Measurements from ENCODE around the gene CPNE7.

DNA sequence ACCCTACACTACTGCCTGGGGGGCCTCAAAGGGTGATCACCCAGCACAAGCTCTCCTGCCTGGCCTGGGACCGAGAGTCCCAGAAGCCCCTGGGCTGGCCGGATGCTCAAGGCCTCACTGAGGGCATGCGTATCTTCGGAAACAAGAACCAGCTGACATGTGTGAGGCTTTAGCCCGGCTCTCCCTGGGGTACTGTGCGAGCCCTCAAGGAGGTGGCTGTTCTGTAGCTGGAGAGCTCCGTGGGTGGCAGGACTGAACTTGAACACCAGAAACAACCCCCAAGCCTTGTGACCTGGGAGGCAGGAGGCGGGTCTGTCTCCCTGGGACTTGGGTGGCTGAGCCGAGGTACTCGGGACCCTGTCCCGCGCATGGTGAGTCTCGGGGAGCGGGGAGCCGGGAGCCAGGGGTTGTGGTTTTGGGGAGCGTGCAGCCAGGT lies 44.9 kb downstream of the CPNE7 start:
- TF ChIP-seq, protein P1, sequence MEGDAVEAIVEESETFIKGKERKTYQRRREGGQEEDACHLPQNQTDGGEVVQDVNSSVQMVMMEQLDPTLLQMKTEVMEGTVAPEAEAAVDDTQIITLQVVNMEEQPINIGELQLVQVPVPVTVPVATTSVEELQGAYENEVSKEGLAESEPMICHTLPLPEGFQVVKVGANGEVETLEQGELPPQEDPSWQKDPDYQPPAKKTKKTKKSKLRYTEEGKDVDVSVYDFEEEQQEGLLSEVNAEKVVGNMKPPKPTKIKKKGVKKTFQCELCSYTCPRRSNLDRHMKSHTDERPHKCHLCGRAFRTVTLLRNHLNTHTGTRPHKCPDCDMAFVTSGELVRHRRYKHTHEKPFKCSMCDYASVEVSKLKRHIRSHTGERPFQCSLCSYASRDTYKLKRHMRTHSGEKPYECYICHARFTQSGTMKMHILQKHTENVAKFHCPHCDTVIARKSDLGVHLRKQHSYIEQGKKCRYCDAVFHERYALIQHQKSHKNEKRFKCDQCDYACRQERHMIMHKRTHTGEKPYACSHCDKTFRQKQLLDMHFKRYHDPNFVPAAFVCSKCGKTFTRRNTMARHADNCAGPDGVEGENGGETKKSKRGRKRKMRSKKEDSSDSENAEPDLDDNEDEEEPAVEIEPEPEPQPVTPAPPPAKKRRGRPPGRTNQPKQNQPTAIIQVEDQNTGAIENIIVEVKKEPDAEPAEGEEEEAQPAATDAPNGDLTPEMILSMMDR (IDR thresholded peaks at IDR 0.05; ENCODE audit: poor library complexity) = no peak
- TF ChIP-seq EZH2phosphoT487 (IDR thresholded peaks at IDR 0.05; ENCODE audit: low read depth, severe bottlenecking, unreplicated experiment) = no peak
